WTC11 (cell line): ENCODE results near the gene MAP3K5. TPM values are rescaled to one million over a fixed set of nuclear protein-coding genes. Genes with fewer than 3 reads are reported as not detected.

Experiments
- ATAC-seq: fragments of 200-7000 bp; cut with Tn5 transposase; 2 replicates; pipeline ENCODE4 v1.10.0; 2021; ENCODE audit warnings: mild to moderate bottlenecking, moderate library complexity
- CTCF ChIA-PET: fragments of 300-600 bp; sonication (Branson Sonifier 250); formaldehyde crosslinking; loops from one replicate; lab custom pipeline; 2021; ENCODE audit warnings: antibody characterized with exemption; lab: Charles Lee
- POLR2A ChIA-PET: fragments of 350-600 bp; sonication (Branson Sonifier 250); formaldehyde crosslinking; loops from one replicate; lab custom pipeline; 2021; ENCODE audit warnings: antibody characterized with exemption; lab: Charles Lee
- DNase-seq: peaks from one replicate; pipeline ENCODE4 v3.0.0; 2021; ENCODE audit warnings: low spot score
- H3K27ac Mint-ChIP-seq: 2 replicates; pipeline ENCODE4 v1.8.0; 2021; ENCODE audit warnings: mixed read lengths
- H3K27me3 Mint-ChIP-seq: 2 replicates; pipeline ENCODE4 v1.8.0; 2021; ENCODE audit warnings: low read depth, mild to moderate bottlenecking, moderate library complexity, mixed read lengths
- H3K36me3 Mint-ChIP-seq: 2 replicates; pipeline ENCODE4 v1.8.0; 2021; ENCODE audit warnings: mixed read lengths
- H3K4me1 Mint-ChIP-seq: 2 replicates; pipeline ENCODE4 v1.8.0; 2022; ENCODE audit warnings: mixed read lengths
- H3K4me3 Mint-ChIP-seq: 2 replicates; pipeline ENCODE4 v1.8.0; 2021; ENCODE audit warnings: mild to moderate bottlenecking, moderate library complexity, mixed read lengths
- H3K9me3 Mint-ChIP-seq: 2 replicates; pipeline ENCODE4 v1.8.0; 2021; ENCODE audit warnings: mixed read lengths
- ATF1 ChIP-seq: sonication (generic); formaldehyde crosslinking; IDR thresholded peaks from 2 replicates; pipeline ENCODE4 v1.8.1; 2023; ENCODE audit warnings: mild to moderate bottlenecking, moderate library complexity, missing genetic modification reagents
- CREB1 ChIP-seq: sonication (generic); formaldehyde crosslinking; IDR thresholded peaks from 2 replicates; pipeline ENCODE4 v1.8.0; 2023; ENCODE audit warnings: mild to moderate bottlenecking, missing genetic modification reagents
- ELF4 ChIP-seq: sonication (generic); formaldehyde crosslinking; IDR thresholded peaks from 2 replicates; pipeline ENCODE4 v1.8.1; 2022; ENCODE audit warnings: low read depth, mild to moderate bottlenecking, moderate library complexity, missing genetic modification reagents
- GABPB1 ChIP-seq: sonication (generic); formaldehyde crosslinking; IDR thresholded peaks from 2 replicates; pipeline ENCODE4 v1.8.1; 2023; ENCODE audit warnings: mild to moderate bottlenecking, missing genetic modification reagents
- GTF2I ChIP-seq: fragments of 250-450 bp; sonication (Bioruptor Pico); conservative IDR thresholded peaks from 2 replicates; pipeline ENCODE4 v1.4.0; 2021; ENCODE audit warnings: mild to moderate bottlenecking
- KAT7 ChIP-seq: sonication (generic); formaldehyde crosslinking; IDR thresholded peaks from 2 replicates; pipeline ENCODE4 v1.8.1; 2023; ENCODE audit warnings: missing genetic modification reagents, mild to moderate bottlenecking, borderline replicate concordance
- NFYB ChIP-seq: sonication (generic); formaldehyde crosslinking; conservative IDR thresholded peaks from 2 replicates; pipeline ENCODE4 v1.8.0; 2022; ENCODE audit warnings: low read depth, missing genetic modification reagents
- NR2C2 ChIP-seq: sonication (generic); formaldehyde crosslinking; IDR thresholded peaks from 2 replicates; pipeline ENCODE4 v1.8.0; 2022; ENCODE audit warnings: mild to moderate bottlenecking, missing genetic modification reagents
- SMAD3 ChIP-seq: sonication (generic); formaldehyde crosslinking; IDR thresholded peaks from 2 replicates; pipeline ENCODE4 v1.8.0; 2022; ENCODE audit warnings: missing genetic modification reagents, mild to moderate bottlenecking, borderline replicate concordance
- SOX15 ChIP-seq: fragments of 250-450 bp; sonication (Bioruptor Pico); IDR thresholded peaks from 2 replicates; pipeline ENCODE4 v1.9.0; 2021; ENCODE audit warnings: mild to moderate bottlenecking
- ZNF232 ChIP-seq: sonication (generic); formaldehyde crosslinking; IDR thresholded peaks from 2 replicates; pipeline ENCODE4 v1.8.0; 2022; ENCODE audit warnings: mild to moderate bottlenecking, missing genetic modification reagents
- ZNF396 ChIP-seq: fragments of 250-450 bp; sonication (Bioruptor Pico); IDR thresholded peaks from 2 replicates; pipeline ENCODE4 v1.8.0; 2021; ENCODE audit warnings: mild to moderate bottlenecking, moderate library complexity, borderline replicate concordance
- ZNF671 ChIP-seq: fragments of 250-450 bp; sonication (Bioruptor Pico); IDR thresholded peaks from 2 replicates; pipeline ENCODE4 v1.8.0; 2021; ENCODE audit warnings: mild to moderate bottlenecking
- total RNA-seq: library from RNA; stranded (reverse); gene quantifications from 3 replicates; pipeline ENCODE4 v1.2.3, GENCODE V29; 2021
- TF ChIP-seq, protein P1 (sequence below): sonication (generic); formaldehyde crosslinking; conservative IDR thresholded peaks from 2 replicates; pipeline ENCODE4 v1.8.1; 2022; ENCODE audit warnings: mild to moderate bottlenecking, missing genetic modification reagents
- TF ChIP-seq, protein P2 (sequence below): sonication (generic); formaldehyde crosslinking; IDR thresholded peaks from 2 replicates; pipeline ENCODE4 v1.8.1; 2023; ENCODE audit warnings: mild to moderate bottlenecking, missing genetic modification reagents, moderate library complexity
- TF ChIP-seq, protein P3 (sequence below): sonication (generic); formaldehyde crosslinking; IDR thresholded peaks from 2 replicates; pipeline ENCODE4 v1.8.0; 2022; ENCODE audit warnings: mild to moderate bottlenecking, missing genetic modification reagents
- TF ChIP-seq, protein P4 (sequence below): sonication (generic); formaldehyde crosslinking; IDR thresholded peaks from 2 replicates; pipeline ENCODE4 v1.8.0; 2023; ENCODE audit warnings: missing genetic modification reagents
- TF ChIP-seq, protein P5 (sequence below): sonication (generic); formaldehyde crosslinking; IDR thresholded peaks from 2 replicates; pipeline ENCODE4 v1.8.1; 2023; ENCODE audit warnings: mild to moderate bottlenecking, moderate library complexity, missing genetic modification reagents
- TF ChIP-seq, protein P6 (sequence below): sonication (generic); formaldehyde crosslinking; IDR thresholded peaks from 2 replicates; pipeline ENCODE4 v1.8.0; 2023; ENCODE audit warnings: missing genetic modification reagents, mild to moderate bottlenecking, borderline replicate concordance
- TF ChIP-seq, protein P7 (sequence below): sonication (generic); formaldehyde crosslinking; IDR thresholded peaks from 2 replicates; pipeline ENCODE4 v1.8.1; 2022; ENCODE audit warnings: missing genetic modification reagents, borderline replicate concordance
- TF ChIP-seq, protein P8 (sequence below): sonication (generic); formaldehyde crosslinking; IDR thresholded peaks from 2 replicates; pipeline ENCODE4 v1.8.1; 2022; ENCODE audit warnings: mild to moderate bottlenecking, moderate library complexity, missing genetic modification reagents
- TF ChIP-seq, protein P9 (sequence below): fragments of 250-450 bp; sonication (Bioruptor Pico); IDR thresholded peaks from 2 replicates; pipeline ENCODE4 v1.9.0; 2021; ENCODE audit warnings: mild to moderate bottlenecking
- TF ChIP-seq, protein P10 (sequence below): sonication (generic); formaldehyde crosslinking; IDR thresholded peaks from 2 replicates; pipeline ENCODE4 v1.8.1; 2022; ENCODE audit warnings: mild to moderate bottlenecking, missing genetic modification reagents, moderate library complexity, borderline replicate concordance

MAP3K5 gene
- total RNA-seq, 1 experiment from 2014 or later, result 1.6 TPM

DNA sequence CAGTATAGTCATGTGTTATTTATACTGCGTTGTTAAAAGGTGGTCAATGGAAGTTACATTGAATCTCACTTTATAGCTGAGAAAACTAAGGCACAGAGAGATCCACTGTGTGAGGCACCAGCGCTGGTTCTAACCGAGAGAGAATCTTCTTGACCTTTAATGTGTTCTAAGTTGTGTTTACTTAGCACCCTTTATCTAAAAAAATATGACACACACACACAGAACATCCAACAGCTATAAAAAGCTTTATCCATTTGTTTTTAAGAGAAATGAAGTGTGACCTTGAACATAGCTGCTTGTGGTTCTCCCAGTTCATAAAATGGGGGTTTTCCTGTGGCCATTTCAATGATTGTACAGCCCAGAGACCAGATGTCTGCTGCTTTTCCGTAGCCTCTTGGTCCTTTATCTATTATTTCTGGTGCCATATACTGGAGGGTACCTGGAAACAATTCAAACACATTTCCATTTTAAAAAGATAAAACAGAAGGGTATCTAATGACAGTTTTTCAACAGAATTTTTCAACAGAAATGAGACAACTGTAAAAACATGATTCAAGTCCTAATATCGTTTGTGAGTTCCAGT is 187.3 kb downstream of the MAP3K5 start:
- Mint-ChIP-seq H3K27ac (no peak overlapping the region), H3K27me3 (no peaks in the 10 kb centered on the region), H3K36me3 (no peaks in the 10 kb centered on the region), H3K9me3 (no peaks in the 10 kb centered on the region), H3K4me3 (no peak overlapping the region), H3K4me1 (peaks cover 18% of the 10 kb centered on the region)
- ATAC-seq (no peak), DNase-seq (no peak)
- CTCF ChIA-PET, result interaction anchor here (1.0 kb wide), 2 partner anchors 39 to 55 kb away, joined by 3 to 5 read pairs; partner anchors contain the start of gene MAP7
- no peak for TF ChIP-seq ZNF396 (CRISPR knock-in tag)
- TF ChIP-seq, protein P1, sequence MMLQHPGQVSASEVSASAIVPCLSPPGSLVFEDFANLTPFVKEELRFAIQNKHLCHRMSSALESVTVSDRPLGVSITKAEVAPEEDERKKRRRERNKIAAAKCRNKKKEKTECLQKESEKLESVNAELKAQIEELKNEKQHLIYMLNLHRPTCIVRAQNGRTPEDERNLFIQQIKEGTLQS, result no peak
- no peak for TF ChIP-seq SOX15 (CRISPR knock-in tag)
- TF ChIP-seq ZNF232, result no peak
- TF ChIP-seq, protein P2, sequence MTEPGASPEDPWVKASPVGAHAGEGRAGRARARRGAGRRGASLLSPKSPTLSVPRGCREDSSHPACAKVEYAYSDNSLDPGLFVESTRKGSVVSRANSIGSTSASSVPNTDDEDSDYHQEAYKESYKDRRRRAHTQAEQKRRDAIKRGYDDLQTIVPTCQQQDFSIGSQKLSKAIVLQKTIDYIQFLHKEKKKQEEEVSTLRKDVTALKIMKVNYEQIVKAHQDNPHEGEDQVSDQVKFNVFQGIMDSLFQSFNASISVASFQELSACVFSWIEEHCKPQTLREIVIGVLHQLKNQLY, result no peak
- POLR2A ChIA-PET, result no interaction called here

DNA sequence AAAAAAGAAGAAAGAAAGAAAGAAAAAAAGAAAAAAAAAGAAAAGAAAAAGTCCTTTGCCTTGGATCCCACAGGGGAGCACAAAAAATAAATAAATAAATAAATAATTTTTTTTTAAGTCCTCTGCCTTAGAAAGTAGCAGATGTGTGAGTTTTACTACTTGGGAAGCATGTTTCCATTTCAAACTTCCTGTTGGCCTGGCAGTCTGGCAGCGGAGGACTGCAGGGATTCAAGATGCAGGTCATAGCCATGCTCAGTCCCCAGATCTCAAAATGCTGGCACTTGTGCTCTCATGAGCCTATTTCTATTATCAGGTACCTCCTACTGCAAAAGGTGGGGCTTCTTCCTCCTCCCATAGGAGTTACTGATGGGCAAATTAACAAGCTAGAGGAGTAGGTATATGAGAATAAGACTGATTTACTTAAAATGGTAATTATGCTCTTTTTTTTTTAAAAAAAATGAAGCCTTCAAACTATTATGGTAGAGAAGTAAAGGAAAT is 187.9 kb downstream of the MAP3K5 start:
- CTCF ChIA-PET, result interaction anchor here (1.0 kb wide), 2 partner anchors 40 to 54 kb away, joined by 3 to 5 read pairs; partner anchors contain the start of gene MAP7
- H3K4me1 Mint-ChIP-seq, result peaks cover 15% of the 10 kb centered on the region
- H3K9me3 Mint-ChIP-seq, result no peaks in the 10 kb centered on the region
- DNase-seq (no peak), ATAC-seq (no peak)
- no peaks in the 10 kb centered on the region for H3K27me3 Mint-ChIP-seq
- H3K36me3 Mint-ChIP-seq, result no peaks in the 10 kb centered on the region
- H3K4me3 Mint-ChIP-seq, result no peak overlapping the region
- POLR2A ChIA-PET, result no interaction called here
- no peak overlapping the region for H3K27ac Mint-ChIP-seq
- TF ChIP-seq, protein P3, sequence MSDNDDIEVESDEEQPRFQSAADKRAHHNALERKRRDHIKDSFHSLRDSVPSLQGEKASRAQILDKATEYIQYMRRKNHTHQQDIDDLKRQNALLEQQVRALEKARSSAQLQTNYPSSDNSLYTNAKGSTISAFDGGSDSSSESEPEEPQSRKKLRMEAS (CRISPR knock-in tag), result no peak
- TF ChIP-seq ELF4 (CRISPR knock-in tag), result no peak
- TF ChIP-seq CREB1, result no peak
- TF ChIP-seq, protein P4, sequence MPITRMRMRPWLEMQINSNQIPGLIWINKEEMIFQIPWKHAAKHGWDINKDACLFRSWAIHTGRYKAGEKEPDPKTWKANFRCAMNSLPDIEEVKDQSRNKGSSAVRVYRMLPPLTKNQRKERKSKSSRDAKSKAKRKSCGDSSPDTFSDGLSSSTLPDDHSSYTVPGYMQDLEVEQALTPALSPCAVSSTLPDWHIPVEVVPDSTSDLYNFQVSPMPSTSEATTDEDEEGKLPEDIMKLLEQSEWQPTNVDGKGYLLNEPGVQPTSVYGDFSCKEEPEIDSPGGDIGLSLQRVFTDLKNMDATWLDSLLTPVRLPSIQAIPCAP, result no peak
- TF ChIP-seq GTF2I (CRISPR knock-in tag), result no peak
- no peak for TF ChIP-seq SMAD3 (CRISPR knock-in tag)
- no peak for TF ChIP-seq GABPB1 (CRISPR knock-in tag)
- no peak for TF ChIP-seq ATF1 (CRISPR knock-in tag)
- TF ChIP-seq, protein P5, sequence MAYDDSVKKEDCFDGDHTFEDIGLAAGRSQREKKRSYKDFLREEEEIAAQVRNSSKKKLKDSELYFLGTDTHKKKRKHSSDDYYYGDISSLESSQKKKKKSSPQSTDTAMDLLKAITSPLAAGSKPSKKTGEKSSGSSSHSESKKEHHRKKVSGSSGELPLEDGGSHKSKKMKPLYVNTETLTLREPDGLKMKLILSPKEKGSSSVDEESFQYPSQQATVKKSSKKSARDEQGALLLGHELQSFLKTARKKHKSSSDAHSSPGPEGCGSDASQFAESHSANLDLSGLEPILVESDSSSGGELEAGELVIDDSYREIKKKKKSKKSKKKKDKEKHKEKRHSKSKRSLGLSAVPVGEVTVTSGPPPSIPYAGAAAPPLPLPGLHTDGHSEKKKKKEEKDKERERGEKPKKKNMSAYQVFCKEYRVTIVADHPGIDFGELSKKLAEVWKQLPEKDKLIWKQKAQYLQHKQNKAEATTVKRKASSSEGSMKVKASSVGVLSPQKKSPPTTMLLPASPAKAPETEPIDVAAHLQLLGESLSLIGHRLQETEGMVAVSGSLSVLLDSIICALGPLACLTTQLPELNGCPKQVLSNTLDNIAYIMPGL (CRISPR knock-in tag), result no peak
- TF ChIP-seq NR2C2 (CRISPR knock-in tag), result no peak
- no peak for TF ChIP-seq KAT7
- TF ChIP-seq, protein P6, sequence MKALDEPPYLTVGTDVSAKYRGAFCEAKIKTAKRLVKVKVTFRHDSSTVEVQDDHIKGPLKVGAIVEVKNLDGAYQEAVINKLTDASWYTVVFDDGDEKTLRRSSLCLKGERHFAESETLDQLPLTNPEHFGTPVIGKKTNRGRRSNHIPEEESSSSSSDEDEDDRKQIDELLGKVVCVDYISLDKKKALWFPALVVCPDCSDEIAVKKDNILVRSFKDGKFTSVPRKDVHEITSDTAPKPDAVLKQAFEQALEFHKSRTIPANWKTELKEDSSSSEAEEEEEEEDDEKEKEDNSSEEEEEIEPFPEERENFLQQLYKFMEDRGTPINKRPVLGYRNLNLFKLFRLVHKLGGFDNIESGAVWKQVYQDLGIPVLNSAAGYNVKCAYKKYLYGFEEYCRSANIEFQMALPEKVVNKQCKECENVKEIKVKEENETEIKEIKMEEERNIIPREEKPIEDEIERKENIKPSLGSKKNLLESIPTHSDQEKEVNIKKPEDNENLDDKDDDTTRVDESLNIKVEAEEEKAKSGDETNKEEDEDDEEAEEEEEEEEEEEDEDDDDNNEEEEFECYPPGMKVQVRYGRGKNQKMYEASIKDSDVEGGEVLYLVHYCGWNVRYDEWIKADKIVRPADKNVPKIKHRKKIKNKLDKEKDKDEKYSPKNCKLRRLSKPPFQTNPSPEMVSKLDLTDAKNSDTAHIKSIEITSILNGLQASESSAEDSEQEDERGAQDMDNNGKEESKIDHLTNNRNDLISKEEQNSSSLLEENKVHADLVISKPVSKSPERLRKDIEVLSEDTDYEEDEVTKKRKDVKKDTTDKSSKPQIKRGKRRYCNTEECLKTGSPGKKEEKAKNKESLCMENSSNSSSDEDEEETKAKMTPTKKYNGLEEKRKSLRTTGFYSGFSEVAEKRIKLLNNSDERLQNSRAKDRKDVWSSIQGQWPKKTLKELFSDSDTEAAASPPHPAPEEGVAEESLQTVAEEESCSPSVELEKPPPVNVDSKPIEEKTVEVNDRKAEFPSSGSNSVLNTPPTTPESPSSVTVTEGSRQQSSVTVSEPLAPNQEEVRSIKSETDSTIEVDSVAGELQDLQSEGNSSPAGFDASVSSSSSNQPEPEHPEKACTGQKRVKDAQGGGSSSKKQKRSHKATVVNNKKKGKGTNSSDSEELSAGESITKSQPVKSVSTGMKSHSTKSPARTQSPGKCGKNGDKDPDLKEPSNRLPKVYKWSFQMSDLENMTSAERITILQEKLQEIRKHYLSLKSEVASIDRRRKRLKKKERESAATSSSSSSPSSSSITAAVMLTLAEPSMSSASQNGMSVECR (CRISPR knock-in tag), result no peak
- TF ChIP-seq, protein P7, sequence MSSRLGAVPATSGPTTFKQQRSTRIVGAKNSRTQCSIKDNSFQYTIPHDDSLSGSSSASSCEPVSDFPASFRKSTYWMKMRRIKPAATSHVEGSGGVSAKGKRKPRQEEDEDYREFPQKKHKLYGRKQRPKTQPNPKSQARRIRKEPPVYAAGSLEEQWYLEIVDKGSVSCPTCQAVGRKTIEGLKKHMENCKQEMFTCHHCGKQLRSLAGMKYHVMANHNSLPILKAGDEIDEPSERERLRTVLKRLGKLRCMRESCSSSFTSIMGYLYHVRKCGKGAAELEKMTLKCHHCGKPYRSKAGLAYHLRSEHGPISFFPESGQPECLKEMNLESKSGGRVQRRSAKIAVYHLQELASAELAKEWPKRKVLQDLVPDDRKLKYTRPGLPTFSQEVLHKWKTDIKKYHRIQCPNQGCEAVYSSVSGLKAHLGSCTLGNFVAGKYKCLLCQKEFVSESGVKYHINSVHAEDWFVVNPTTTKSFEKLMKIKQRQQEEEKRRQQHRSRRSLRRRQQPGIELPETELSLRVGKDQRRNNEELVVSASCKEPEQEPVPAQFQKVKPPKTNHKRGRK (CRISPR knock-in tag), result no peak
- TF ChIP-seq NFYB (CRISPR knock-in tag), result no peak
- no peak for TF ChIP-seq ZNF671
- TF ChIP-seq, protein P8, sequence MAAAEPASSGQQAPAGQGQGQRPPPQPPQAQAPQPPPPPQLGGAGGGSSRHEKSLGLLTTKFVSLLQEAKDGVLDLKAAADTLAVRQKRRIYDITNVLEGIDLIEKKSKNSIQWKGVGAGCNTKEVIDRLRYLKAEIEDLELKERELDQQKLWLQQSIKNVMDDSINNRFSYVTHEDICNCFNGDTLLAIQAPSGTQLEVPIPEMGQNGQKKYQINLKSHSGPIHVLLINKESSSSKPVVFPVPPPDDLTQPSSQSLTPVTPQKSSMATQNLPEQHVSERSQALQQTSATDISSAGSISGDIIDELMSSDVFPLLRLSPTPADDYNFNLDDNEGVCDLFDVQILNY (CRISPR knock-in tag), result no peak
- TF ChIP-seq, protein P9, sequence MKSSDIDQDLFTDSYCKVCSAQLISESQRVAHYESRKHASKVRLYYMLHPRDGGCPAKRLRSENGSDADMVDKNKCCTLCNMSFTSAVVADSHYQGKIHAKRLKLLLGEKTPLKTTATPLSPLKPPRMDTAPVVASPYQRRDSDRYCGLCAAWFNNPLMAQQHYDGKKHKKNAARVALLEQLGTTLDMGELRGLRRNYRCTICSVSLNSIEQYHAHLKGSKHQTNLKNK, result no peak
- TF ChIP-seq, protein P10, sequence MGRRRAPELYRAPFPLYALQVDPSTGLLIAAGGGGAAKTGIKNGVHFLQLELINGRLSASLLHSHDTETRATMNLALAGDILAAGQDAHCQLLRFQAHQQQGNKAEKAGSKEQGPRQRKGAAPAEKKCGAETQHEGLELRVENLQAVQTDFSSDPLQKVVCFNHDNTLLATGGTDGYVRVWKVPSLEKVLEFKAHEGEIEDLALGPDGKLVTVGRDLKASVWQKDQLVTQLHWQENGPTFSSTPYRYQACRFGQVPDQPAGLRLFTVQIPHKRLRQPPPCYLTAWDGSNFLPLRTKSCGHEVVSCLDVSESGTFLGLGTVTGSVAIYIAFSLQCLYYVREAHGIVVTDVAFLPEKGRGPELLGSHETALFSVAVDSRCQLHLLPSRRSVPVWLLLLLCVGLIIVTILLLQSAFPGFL (CRISPR knock-in tag), result no peak
